ENCODE data around the gene HBEGF.

Gene HBEGF

DNA sequence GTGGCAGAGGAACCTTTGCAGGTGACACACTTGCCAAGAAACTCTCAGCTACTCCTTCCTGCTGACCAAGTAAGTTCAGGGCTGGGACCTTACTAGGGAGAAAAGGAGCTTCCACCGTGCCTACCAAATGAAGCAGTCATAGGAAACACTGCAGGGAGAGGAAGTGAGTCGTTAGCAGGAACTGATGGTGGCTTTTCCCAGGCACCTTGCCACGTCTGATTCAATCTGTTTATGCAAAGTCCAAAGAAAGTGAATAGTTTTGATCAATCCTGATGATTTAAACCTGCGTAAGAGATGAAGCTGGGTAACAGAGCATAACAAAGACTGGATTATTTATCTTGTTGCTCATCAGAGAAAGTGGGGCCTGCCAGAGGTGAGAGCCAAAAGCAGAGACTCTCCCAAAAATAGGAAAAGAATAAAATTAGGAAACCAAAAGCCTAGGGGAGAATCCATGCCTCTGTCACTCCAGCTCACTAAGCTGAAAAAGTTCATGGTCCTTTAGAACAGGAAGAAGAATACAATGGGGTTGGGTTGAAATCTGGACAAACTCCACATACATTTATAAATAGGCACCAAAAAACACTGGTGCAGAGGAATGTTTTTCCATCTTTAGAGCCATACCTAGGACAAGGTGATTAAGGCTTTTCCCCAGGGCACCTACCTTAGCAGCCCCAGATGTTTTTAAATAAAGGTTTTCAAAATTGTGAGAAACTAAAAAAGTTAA is 34.2 kb downstream of the HBEGF start:
- Histone ChIP-seq H3K79me2 (ENCODE audit: insufficient read depth, low read length) (no peaks in the 10 kb centered on the region), H3K9me3 (ENCODE audit: insufficient read depth, low read length, severe bottlenecking) (no peaks in the 10 kb centered on the region), H3K4me1 (ENCODE audit: insufficient read depth, low read length) (no peaks in the 10 kb centered on the region; the same call in 1 of the 2 replicates), H3K27me3 (ENCODE audit: insufficient read depth, low read length, poor library complexity) (peaks cover 5% of the 10 kb centered on the region), H3K4me3 (ENCODE audit: low read depth in 1 of 2, low read length in 2 of 2) (no peak overlapping the region), H4K20me1 (ENCODE audit: insufficient read depth, low read length) (no peaks in the 10 kb centered on the region), H3K9ac (ENCODE audit: low read depth, low read length) (no peak overlapping the region), H3K36me3 (ENCODE audit: insufficient read depth, low read length) (no peaks in the 10 kb centered on the region), H2AFZ (ENCODE audit: low read depth, low read length) (no peak overlapping the region), H3K27ac (ENCODE audit: low read length) (no peak overlapping the region), H3K4me2 (ENCODE audit: insufficient read depth, low read length) (no peak overlapping the region)
- TF ChIP-seq EZH2 (IDR thresholded peaks at IDR 0.05; ENCODE audit: borderline replicate concordance, low read depth, low read length, severe bottlenecking) = no peak
- TF ChIP-seq, protein P1, sequence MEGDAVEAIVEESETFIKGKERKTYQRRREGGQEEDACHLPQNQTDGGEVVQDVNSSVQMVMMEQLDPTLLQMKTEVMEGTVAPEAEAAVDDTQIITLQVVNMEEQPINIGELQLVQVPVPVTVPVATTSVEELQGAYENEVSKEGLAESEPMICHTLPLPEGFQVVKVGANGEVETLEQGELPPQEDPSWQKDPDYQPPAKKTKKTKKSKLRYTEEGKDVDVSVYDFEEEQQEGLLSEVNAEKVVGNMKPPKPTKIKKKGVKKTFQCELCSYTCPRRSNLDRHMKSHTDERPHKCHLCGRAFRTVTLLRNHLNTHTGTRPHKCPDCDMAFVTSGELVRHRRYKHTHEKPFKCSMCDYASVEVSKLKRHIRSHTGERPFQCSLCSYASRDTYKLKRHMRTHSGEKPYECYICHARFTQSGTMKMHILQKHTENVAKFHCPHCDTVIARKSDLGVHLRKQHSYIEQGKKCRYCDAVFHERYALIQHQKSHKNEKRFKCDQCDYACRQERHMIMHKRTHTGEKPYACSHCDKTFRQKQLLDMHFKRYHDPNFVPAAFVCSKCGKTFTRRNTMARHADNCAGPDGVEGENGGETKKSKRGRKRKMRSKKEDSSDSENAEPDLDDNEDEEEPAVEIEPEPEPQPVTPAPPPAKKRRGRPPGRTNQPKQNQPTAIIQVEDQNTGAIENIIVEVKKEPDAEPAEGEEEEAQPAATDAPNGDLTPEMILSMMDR (IDR thresholded peaks at IDR 0.05; ENCODE audit: borderline replicate concordance, extremely low read depth, low read length, poor library complexity, severe bottlenecking) = no peak
- DNase-seq (no peak), ATAC-seq (ENCODE audit: insufficient read depth, low read depth) (peak; percentile 40; the same call in 2 of the 3 replicates)

DNA sequence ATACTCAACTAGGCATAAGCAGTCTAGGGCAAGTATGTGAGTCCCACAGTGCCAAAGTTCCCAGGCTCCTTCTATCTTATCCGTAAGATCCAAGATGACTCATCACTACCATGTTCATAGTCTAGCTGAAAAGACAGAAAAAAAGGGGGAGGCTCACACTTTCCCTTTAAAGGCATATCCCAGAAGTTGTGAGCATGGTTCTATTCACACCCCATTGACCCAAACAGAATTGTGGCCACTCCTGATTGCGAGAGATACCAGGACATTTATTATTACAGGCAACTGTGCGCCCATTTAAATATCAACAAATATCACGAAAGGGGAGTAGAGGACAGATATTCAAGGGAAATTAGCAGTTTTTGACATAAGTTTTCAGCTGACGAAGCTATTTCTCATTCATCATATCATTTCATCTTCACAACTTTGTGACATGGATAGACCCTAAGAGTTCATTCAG is 35.4 kb downstream of the HBEGF start:
- Histone ChIP-seq H2AFZ (ENCODE audit: low read depth, low read length) (no peak overlapping the region), H3K9ac (ENCODE audit: low read depth, low read length) (no peak overlapping the region), H3K27me3 (ENCODE audit: insufficient read depth, low read length, poor library complexity) (peaks cover 8% of the 10 kb centered on the region), H3K27ac (ENCODE audit: low read length) (no peak overlapping the region), H3K79me2 (ENCODE audit: insufficient read depth, low read length) (no peaks in the 10 kb centered on the region), H3K9me3 (ENCODE audit: insufficient read depth, low read length, severe bottlenecking) (no peaks in the 10 kb centered on the region), H3K4me1 (ENCODE audit: insufficient read depth, low read length) (no peaks in the 10 kb centered on the region; the same call in 1 of the 2 replicates), H3K4me3 (ENCODE audit: low read depth in 1 of 2, low read length in 2 of 2) (no peak overlapping the region), H4K20me1 (ENCODE audit: insufficient read depth, low read length) (no peaks in the 10 kb centered on the region), H3K36me3 (ENCODE audit: insufficient read depth, low read length) (no peaks in the 10 kb centered on the region), H3K4me2 (ENCODE audit: insufficient read depth, low read length) (no peak overlapping the region)
- no peak for TF ChIP-seq EZH2 (IDR thresholded peaks at IDR 0.05; ENCODE audit: borderline replicate concordance, low read depth, low read length, severe bottlenecking)
- TF ChIP-seq, protein P1 (IDR thresholded peaks at IDR 0.05; ENCODE audit: borderline replicate concordance, extremely low read depth, low read length, poor library complexity, severe bottlenecking) = no peak
- DNase-seq (no peak), ATAC-seq (ENCODE audit: insufficient read depth, low read depth) (no peak)

DNA sequence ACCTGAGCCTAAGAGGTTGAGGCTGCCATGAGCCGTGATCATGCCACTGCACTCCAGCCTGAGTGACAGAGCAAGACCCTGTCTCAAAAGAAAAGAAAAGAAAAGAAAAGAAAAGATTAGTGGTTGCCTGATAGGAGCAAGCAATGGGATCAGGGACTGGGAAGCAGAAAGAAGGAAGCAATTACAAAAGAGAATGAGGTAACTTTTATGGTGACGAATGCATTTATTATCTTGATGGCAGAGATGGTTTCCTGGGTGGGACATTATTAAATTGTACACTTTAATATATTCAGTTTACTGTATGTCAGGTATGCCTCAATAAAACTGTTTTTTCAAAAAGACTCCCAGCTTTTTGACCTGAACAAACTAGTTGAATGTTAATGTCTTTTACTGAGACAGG is 36.0 kb downstream of the HBEGF start:
- no peak for ATAC-seq (ENCODE audit: insufficient read depth, low read depth)
- TF ChIP-seq, protein P1 (IDR thresholded peaks at IDR 0.05; ENCODE audit: borderline replicate concordance, extremely low read depth, low read length, poor library complexity, severe bottlenecking) = no peak
- no peak for TF ChIP-seq EZH2 (IDR thresholded peaks at IDR 0.05; ENCODE audit: borderline replicate concordance, low read depth, low read length, severe bottlenecking)
- Histone ChIP-seq H3K4me1 (ENCODE audit: insufficient read depth, low read length) (no peaks in the 10 kb centered on the region; the same call in 1 of the 2 replicates), H3K79me2 (ENCODE audit: insufficient read depth, low read length) (no peaks in the 10 kb centered on the region), H4K20me1 (ENCODE audit: insufficient read depth, low read length) (no peaks in the 10 kb centered on the region), H3K36me3 (ENCODE audit: insufficient read depth, low read length) (no peaks in the 10 kb centered on the region), H3K4me2 (ENCODE audit: insufficient read depth, low read length) (no peak overlapping the region), H3K27me3 (ENCODE audit: insufficient read depth, low read length, poor library complexity) (peaks cover 8% of the 10 kb centered on the region), H3K9ac (ENCODE audit: low read depth, low read length) (no peak overlapping the region), H3K4me3 (ENCODE audit: low read depth in 1 of 2, low read length in 2 of 2) (no peak overlapping the region), H3K9me3 (ENCODE audit: insufficient read depth, low read length, severe bottlenecking) (no peaks in the 10 kb centered on the region), H2AFZ (ENCODE audit: low read depth, low read length) (no peak overlapping the region), H3K27ac (ENCODE audit: low read length) (no peak overlapping the region)
- no peak for DNase-seq

Measured in DND-41 (cell line).